Measurements from ENCODE around the gene MEX3B. TPM values are rescaled to one million over a fixed set of nuclear protein-coding genes. Genes with fewer than 3 reads are reported as not detected.
"Not testable (repeated sequence)": the region's sequence is repeated elsewhere in the genome, so short reads cannot be mapped to it uniquely, and the experiment has no call there.

Gene MEX3B
- total RNA-seq, 1 experiment from 2014 or later: not detected

DNA sequence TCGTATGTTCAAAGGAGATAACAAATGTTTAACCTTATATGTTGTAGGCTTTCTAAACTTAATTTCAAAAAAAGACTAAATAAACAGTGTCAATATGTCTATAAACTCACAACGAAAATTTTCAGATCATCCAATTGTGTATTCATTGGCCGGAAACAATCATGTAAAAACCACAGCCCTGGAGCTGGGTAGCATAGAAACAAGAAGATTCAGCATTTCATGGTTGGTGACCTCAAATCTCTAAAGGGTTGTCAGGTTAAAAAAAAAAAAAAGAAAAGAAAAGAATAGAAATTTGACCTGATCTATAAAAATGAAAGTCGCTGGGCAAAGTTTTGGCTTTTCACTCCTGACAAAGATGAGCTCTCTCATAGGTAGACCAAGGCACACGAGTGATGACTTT, 13.9 kb downstream of the MEX3B start:
- no peaks in the 10 kb centered on the region for H3K9me2 ChIP-seq (ENCODE audit: insufficient read depth)
- no peak for DNase-seq
- H4K20me1 ChIP-seq (ENCODE audit: insufficient read depth): no peaks in the 10 kb centered on the region
- no peaks in the 10 kb centered on the region for H3F3A ChIP-seq (ENCODE audit: insufficient read depth, low read depth)
- no peak overlapping the region for H3K4me2 ChIP-seq
- no TSS peak for BruUV-seq (replicated peaks)
- H3K27me3 ChIP-seq (ENCODE audit: insufficient read depth, low read depth): peaks cover 66% of the 10 kb centered on the region
- no peaks in the 10 kb centered on the region for H3K36me3 ChIP-seq (ENCODE audit: low read depth)
- H3K9me3 ChIP-seq (ENCODE audit: insufficient read depth, low read depth): no peaks in the 10 kb centered on the region
- H3K4me3 ChIP-seq: no peak overlapping the region
- ChIA-PET CTCF (no interaction called here), POLR2A (ENCODE audit: unreplicated experiment) (no interaction called here)
- intact Hi-C loops (cut with micrococcal nuclease; ENCODE audit: unreplicated experiment): no loop called here
- H2AFZ ChIP-seq: no peak overlapping the region
- no peak overlapping the region for H3K27ac ChIP-seq
- no peaks in the 10 kb centered on the region for H3K79me2 ChIP-seq (ENCODE audit: low read depth)
- no peak for TF ChIP-seq EZH2 (IDR thresholded peaks at IDR 0.05; ENCODE audit: low read depth)
- TF ChIP-seq, protein P1, sequence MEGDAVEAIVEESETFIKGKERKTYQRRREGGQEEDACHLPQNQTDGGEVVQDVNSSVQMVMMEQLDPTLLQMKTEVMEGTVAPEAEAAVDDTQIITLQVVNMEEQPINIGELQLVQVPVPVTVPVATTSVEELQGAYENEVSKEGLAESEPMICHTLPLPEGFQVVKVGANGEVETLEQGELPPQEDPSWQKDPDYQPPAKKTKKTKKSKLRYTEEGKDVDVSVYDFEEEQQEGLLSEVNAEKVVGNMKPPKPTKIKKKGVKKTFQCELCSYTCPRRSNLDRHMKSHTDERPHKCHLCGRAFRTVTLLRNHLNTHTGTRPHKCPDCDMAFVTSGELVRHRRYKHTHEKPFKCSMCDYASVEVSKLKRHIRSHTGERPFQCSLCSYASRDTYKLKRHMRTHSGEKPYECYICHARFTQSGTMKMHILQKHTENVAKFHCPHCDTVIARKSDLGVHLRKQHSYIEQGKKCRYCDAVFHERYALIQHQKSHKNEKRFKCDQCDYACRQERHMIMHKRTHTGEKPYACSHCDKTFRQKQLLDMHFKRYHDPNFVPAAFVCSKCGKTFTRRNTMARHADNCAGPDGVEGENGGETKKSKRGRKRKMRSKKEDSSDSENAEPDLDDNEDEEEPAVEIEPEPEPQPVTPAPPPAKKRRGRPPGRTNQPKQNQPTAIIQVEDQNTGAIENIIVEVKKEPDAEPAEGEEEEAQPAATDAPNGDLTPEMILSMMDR (conservative IDR thresholded peaks at IDR 0.05): no peak
- no peaks in the 10 kb centered on the region for H3K4me1 ChIP-seq (replicated peaks; ENCODE audit: insufficient read depth)

DNA sequence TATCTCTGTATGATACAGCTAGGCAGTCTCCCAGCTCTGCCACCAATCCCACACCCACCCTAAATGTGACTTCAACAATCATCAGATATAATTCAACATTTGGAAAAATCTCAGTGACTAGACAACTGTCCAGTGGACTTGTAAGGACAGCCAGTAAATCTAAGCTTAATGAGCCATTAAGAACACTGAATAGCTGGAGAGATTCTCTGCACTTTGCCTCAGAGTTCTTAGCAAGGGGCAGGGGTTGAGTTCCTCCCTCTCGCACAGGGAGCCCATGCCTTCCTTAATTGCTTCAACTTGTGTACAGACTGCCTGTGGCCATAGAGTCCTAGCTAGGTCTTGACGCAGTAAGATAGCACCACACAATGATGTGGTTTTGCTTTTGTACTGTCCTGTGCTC, 15.6 kb downstream of the MEX3B start:
- no peak overlapping the region for H3K27ac ChIP-seq
- intact Hi-C loops (cut with micrococcal nuclease; ENCODE audit: unreplicated experiment): no loop called here
- DNase-seq: no peak
- no TSS peak for BruUV-seq (replicated peaks)
- no peak overlapping the region for H3K4me2 ChIP-seq
- H2AFZ ChIP-seq: no peak overlapping the region
- H4K20me1 ChIP-seq (ENCODE audit: insufficient read depth): no peaks in the 10 kb centered on the region
- no peaks in the 10 kb centered on the region for H3K79me2 ChIP-seq (ENCODE audit: low read depth)
- peaks cover 50% of the 10 kb centered on the region for H3K27me3 ChIP-seq (ENCODE audit: insufficient read depth, low read depth)
- H3F3A ChIP-seq (ENCODE audit: insufficient read depth, low read depth): no peaks in the 10 kb centered on the region
- H3K9me3 ChIP-seq (ENCODE audit: insufficient read depth, low read depth): no peaks in the 10 kb centered on the region
- ChIA-PET POLR2A (ENCODE audit: unreplicated experiment) (no interaction called here), CTCF (no interaction called here)
- no peak overlapping the region for H3K4me3 ChIP-seq
- H3K4me1 ChIP-seq (replicated peaks; ENCODE audit: insufficient read depth): no peaks in the 10 kb centered on the region
- H3K36me3 ChIP-seq (ENCODE audit: low read depth): no peaks in the 10 kb centered on the region
- TF ChIP-seq EZH2 (IDR thresholded peaks at IDR 0.05; ENCODE audit: low read depth): no peak
- TF ChIP-seq, protein P1 (conservative IDR thresholded peaks at IDR 0.05): no peak
- no peaks in the 10 kb centered on the region for H3K9me2 ChIP-seq (ENCODE audit: insufficient read depth)

DNA sequence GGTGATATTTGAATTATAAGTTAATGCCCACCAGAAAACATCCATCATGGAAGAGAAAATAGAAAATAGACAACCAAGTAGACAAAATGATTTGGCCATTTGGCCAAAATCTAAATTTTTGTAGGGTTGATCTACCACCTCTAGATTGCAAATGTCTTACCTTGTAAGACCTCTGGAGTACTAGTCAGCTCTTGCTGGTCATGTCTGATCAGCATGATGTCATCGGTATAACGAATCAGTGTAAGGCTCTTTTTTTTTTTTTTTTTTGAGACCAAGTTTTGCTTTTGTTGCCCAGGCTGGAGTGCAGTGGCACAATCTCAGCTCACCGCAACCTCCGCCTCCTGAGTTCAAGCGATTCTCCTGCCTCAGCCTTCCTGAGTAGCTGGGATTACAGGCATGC, 17.7 kb downstream of the MEX3B start:
- intact Hi-C loops (cut with micrococcal nuclease; ENCODE audit: unreplicated experiment); CTCF ChIA-PET: not testable (repeated sequence)

DNA sequence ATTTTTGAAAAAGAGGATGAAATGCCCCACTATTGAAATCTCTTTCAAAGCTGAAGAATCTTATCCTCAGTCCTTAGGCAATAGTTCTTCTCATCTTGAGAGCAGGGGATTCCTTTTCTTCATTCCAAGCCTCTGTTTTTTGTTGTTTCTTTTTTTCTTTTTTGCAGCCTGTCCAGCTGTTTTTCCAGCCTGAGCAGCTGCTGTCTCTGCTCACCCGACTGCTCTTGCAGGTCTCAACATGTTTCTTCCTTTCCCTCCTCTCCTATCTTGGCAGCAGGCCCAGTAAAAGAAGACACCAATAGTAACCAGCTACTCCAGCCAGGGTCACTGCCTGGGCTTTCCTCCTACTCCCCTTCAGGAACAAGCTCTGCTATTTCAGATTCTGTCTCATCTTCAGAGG, 23.8 kb downstream of the MEX3B start:
- H4K20me1 ChIP-seq (ENCODE audit: insufficient read depth): no peaks in the 10 kb centered on the region
- peaks cover 26% of the 10 kb centered on the region for H3K27me3 ChIP-seq (ENCODE audit: insufficient read depth, low read depth)
- intact Hi-C loops (cut with micrococcal nuclease; ENCODE audit: unreplicated experiment): no loop called here
- TF ChIP-seq EZH2 (IDR thresholded peaks at IDR 0.05; ENCODE audit: low read depth): no peak
- TF ChIP-seq, protein P1 (conservative IDR thresholded peaks at IDR 0.05): no peak
- H3K36me3 ChIP-seq (ENCODE audit: low read depth): no peaks in the 10 kb centered on the region
- H3K4me2 ChIP-seq: no peak overlapping the region
- CTCF ChIA-PET: no interaction called here
- no peaks in the 10 kb centered on the region for H3F3A ChIP-seq (ENCODE audit: insufficient read depth, low read depth)
- H3K79me2 ChIP-seq (ENCODE audit: low read depth): no peaks in the 10 kb centered on the region
- H3K27ac ChIP-seq: no peak overlapping the region
- POLR2A ChIA-PET (ENCODE audit: unreplicated experiment): no interaction called here
- H3K9me2 ChIP-seq (ENCODE audit: insufficient read depth): no peaks in the 10 kb centered on the region
- DNase-seq: no peak
- no peaks in the 10 kb centered on the region for H3K4me1 ChIP-seq (replicated peaks; ENCODE audit: insufficient read depth)
- no TSS peak for BruUV-seq (replicated peaks)
- H3K4me3 ChIP-seq: no peak overlapping the region
- no peaks in the 10 kb centered on the region for H3K9me3 ChIP-seq (ENCODE audit: insufficient read depth, low read depth)
- H2AFZ ChIP-seq: no peak overlapping the region

More for the DNA sequence above, 17.7 kb downstream of the MEX3B start:
- H3K9me3 ChIP-seq (ENCODE audit: insufficient read depth, low read depth); H4K20me1 ChIP-seq (ENCODE audit: insufficient read depth); POLR2A ChIA-PET (ENCODE audit: unreplicated experiment); H3K36me3 ChIP-seq (ENCODE audit: low read depth); H3K4me3 ChIP-seq; DNase-seq; BruUV-seq (replicated peaks); H3K9me2 ChIP-seq (ENCODE audit: insufficient read depth); H3K79me2 ChIP-seq (ENCODE audit: low read depth); H3K4me1 ChIP-seq (replicated peaks; ENCODE audit: insufficient read depth); H3K4me2 ChIP-seq; H3K27ac ChIP-seq; H2AFZ ChIP-seq; H3F3A ChIP-seq (ENCODE audit: insufficient read depth, low read depth): not testable (repeated sequence)
- peaks cover 48% of the 10 kb centered on the region for H3K27me3 ChIP-seq (ENCODE audit: insufficient read depth, low read depth)

Measured in PC-9 (cell line).